ENCODE results near the gene OGFOD3. TPM values are rescaled to one million over a fixed set of nuclear protein-coding genes. Genes with fewer than 3 reads are reported as not detected.
"Not testable (repeated sequence)": the region's sequence is repeated elsewhere in the genome, so short reads cannot be mapped to it uniquely, and the experiment has no call there.

The OGFOD3 gene, protein sequence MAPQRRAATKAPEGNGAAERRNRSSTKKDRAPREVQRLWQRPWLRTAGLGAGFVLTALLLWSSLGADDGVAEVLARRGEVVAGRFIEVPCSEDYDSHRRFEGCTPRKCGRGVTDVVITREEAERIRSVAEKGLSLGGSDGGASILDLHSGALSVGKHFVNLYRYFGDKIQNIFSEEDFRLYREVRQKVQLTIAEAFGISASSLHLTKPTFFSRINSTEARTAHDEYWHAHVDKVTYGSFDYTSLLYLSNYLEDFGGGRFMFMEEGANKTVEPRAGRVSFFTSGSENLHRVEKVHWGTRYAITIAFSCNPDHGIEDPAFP
- 10 to 100 TPM; 21.5 to 30.3 (median 23.9) TPM for polyA plus RNA-seq (ENCODE audit: insufficient read length in 4 of 4)

DNA sequence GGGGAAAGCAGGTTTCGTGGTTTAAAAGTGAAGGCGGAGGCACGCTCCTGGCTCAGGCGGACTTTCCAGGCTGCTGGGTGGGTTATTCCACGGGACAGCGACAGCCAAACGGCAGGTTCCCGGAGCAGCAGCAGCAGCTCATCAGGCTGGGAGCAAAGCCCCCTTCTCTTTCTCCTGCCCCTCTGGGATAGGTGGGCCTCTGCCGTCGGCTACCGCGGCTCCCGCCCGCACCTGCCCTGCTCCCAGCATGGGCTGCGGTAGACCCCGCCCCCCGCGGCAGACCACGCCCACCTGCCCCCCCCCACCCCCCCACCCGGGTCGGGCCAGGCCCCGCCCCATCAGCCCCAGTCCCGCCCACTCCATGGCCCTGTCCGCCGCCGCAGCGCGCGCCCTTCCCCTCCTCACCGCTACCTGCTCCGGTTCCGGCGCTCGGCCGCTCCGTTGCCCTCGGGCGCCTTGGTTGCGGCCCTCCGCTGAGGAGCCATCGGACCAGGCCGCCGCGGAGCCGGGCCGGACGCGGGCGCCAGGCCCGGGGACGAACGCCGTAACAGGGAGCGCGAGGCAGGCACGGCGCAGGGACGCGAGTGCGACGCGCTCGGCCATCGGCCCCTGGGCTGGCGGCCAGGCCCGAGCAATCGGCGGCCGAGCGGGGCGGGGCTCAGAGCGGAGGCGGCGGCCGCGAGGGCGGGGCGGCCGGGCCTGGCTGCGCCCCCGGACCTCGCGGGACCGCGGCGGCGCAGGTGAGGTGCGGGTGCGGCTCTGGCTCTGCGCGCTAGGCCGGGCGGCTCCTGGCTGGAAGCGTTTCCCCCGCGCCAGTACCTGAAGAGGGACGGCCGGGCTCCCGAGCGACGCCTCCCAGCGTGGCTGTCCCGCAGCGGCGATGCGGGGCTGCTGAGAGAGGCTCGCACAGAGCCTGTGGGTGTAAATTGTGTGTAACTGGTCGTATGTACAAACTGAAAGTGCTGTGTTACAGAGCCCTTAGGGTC, at the start of gene OGFOD3, which contains the start of gene HEXD:
OGFOD3 (minus strand) TSS at position 586 of the 986 bp plus-strand sequence; CDS start at position 485, 101 bp downstream.
HEXD (plus strand) TSS at position 347 of the 986 bp plus-strand sequence. CDS start 1,453 bp downstream, outside the sequence.
- DNase-seq (ENCODE audit: low read depth in 4 of 4, low spot score in 3 of 4): peak; percentile 71 to 77 (median 74)

DNA sequence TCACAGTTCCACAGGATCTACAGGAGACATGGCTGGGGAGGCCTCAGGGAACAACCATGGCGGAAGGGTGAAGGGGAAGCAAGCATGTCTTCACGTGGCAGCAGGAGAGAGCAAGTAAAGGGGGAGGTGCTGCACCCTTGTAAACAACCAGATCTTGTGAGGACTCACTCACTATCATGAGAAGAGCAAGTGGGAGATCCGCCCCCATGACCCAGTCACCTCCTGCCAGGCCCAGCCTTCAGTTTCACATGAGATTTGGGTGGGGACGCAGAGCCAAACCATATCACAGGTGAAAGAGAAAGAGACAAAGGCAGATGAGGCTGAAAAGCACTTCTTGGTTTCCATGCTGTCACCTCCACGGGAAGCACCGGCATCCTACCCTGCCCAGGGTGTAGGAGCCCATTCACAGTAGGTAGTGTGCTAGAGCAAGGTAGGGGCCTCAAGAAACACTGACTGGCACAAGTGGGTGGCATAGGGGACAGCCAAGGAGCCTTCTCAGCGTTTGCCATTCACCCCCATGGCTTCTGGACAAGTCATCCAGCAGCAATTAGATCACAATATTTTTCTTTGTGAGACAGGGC, 46.7 kb upstream of the OGFOD3 start:
- no peak for DNase-seq (ENCODE audit: low read depth in 4 of 4, low spot score in 3 of 4)

DNA sequence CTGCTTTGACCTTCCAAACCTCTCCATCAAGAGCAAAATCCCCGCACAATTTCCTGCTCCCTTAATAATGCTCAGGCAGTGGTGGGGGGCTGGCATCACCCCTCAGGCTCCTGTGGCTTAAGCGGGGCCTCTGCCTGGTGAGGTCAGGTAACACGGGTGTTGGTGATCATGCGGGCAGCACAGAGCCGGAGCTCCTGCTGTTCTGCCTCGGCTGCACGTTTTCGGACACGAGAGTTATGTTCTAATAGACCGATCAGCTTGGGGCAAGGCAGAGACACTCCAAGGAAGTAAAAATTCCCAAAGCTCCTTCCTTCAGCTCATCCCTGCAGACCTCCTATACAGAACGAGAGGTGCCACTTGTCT, 46.2 kb upstream of the OGFOD3 start:
- no peak for DNase-seq (ENCODE audit: low read depth in 4 of 4, low spot score in 3 of 4)

DNA sequence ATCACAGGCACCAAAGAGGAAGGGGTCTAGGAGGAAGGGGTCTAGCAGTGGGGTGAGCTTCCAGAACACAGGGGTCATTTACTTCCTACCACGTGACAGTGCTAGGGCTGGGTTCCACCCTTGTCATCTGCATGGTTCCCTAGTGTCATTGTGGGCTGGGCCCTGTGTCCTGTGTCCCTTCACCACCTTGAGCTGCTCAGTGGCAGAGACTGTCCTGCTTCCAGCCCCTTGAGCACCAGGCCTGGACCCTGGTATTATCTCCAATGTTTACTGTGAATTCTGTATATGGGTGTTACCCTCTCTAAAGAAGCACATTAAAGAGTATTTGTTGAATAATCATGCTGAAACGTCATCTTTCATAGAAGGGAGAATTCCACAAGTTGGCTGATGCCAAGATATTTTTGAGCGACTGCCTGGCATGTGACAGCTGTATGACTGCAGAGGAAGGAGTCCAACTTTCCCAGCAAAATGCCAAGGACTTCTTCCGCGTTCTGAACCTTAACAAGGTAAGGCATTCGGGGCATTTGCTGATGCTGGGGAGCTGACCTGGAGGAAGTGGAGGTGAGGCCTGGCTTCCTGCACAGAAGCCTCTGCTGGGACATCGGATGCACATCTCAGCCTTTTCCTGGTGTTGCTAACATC, 45.7 kb upstream of the OGFOD3 start:
- no peak for DNase-seq (ENCODE audit: low read depth in 4 of 4, low spot score in 3 of 4)

DNA sequence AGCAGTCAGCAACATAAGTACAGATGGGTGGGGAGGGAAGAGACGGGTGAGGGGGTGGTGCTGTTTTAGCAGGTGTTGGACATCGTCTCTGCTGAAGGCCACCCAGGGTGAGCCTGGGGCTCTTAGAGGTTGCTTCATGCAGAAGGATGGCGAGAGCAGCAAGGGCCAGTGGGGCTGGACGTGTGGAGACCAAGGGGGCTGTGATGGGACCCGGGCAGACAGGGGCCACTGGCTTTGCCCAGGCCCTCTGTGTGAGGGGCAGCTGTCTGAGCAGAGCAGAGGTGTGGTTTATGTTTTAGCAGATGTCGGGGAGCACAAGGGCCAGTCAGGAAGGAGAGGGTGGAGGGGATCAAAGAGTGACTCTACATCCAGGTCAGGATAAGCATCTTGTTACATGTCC, 45.0 kb upstream of the OGFOD3 start:
- no peak for DNase-seq (ENCODE audit: low read depth in 4 of 4, low spot score in 3 of 4)

DNA sequence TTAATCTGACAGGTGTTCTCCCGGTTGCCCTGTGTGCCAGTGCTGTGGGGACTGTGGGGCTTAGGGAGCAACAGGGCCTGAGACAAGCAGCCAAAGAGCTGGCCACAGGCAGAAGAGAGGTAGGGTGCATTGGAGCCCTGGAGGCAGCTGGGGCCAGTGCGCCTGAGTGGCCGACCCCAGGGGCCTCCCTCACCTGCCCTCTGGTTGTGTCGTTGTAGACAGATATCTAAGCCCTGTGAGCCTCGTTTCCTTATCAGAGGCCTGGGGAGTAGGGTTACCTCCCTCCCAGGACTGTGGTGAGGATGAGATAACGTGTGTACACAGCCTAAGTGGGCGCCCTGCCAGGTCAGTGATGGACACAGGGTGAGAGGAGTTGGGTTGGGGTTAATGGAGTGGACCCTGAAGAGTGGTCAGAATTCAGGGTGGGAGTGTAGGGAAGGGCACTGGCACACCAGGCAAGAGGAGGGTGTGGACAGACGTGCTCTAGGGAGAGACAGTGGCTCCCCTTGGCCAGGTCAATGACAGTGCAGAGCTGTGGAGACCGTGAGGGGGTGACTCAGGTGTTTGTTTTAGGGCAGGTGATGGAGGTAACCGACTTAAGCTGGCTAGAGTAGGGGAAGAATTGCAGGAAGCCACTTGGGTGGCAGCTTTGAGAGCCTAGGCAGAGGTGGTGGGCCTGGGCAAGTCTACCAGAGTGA, 43.6 kb upstream of the OGFOD3 start:
- DNase-seq (ENCODE audit: low read depth in 4 of 4, low spot score in 3 of 4): no peak

DNA sequence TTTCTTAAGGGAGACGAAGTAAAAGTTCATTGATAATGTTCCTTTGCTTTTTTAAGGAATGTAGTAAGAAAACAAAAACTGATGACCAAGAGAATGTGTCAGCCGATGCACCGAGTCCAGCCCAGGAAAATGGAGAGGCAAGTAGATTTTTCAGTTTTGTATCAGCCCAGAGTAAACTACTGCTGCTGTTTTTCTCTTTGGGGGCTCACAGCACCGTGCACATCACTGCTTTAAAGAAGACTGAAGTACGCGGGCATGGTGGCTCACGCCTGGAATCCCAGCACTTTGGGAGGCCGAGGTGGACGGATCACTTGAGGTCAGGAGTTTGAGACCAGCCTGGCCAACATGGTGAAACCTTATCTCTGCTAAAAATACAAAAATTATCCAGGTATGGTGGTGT, 41.5 kb upstream of the OGFOD3 start:
- not testable (repeated sequence) for DNase-seq (ENCODE audit: low read depth in 4 of 4, low spot score in 3 of 4)

DNA sequence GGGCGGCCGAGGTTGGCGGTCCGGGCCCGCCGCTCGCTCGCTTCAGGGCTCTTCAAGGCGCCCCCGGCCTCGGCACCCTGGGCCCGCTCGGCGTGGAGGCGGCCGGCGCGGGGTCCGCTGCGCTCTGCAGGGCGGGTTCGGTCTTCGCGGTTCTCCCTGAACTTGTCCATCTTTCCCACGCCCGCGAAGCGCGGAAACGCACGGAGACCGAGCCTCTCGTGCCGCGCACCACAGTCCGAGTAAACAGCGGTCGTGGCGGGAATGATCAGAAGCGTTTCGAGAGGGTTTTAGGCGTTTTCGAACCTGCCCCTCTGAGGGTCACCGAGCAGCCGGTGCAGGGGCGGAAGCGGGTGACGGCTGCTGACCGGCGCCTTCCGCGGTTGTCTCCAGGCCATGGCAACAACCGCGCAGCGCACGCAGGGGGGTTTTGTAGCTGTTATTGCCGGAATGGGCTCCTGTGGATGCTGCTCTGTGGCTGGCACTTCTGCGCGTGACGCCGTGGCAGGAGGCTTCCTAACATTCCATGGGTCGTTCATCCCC, 40.6 kb upstream of the OGFOD3 start:
- DNase-seq (ENCODE audit: low read depth in 4 of 4, low spot score in 3 of 4): peak in 1 of 4 donors; percentile 29

DNA sequence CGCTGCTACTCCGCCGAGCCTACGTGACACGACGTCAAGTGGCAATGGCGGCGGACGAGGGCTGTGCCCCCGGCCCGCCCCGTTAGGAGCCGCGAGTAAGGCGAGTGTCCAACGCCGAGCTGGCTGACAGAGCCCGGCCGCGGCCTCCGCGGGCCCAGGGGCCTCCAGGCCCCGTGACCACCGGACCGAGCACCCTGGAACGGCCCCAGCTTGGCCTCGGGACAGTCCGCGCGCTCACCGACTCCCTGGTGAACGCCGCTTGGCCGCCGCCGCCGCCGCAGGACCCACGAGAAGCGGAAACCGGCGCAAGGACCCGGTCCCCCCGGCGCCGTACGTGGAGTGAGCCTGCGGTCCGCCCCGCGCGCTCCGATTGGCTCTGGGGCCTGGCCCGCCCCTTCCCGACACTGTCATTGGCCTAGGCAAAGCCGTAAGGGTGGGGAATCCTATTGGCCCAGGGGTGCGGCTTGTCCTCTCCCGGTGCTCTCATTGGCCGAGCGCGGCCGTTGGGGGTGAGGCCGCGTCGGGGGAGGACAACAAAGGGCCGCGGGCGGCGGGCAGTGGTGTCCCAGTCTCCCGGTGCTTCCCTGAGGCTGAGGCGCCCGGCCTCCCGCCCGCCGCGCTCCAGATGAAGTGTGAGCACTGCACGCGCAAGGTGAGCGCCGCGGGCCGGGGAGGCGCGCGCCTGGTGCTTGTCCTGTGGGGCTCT, 39.9 kb upstream of the OGFOD3 start, which contains the start of gene NARF:
NARF (plus strand) TSS at position 563 of the 706 bp plus-strand sequence; CDS start at position 626, 63 bp downstream.
- peak; percentile 90 to 97 (median 96) for DNase-seq (ENCODE audit: low read depth in 4 of 4, low spot score in 3 of 4)

DNA sequence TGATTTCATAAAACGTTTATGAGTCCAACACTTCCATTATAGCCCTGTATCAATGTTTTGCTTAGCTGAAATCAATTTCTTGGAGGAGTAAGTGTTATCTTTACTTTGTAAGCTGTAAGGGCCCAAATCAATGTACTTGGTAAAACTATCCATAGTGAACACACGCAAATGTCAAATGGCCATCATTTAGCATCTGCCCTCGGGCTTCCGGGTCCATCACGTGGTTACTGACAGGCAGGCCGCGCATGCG, 39.5 kb upstream of the OGFOD3 start:
- no peak for DNase-seq (ENCODE audit: low read depth in 4 of 4, low spot score in 3 of 4)

DNA sequence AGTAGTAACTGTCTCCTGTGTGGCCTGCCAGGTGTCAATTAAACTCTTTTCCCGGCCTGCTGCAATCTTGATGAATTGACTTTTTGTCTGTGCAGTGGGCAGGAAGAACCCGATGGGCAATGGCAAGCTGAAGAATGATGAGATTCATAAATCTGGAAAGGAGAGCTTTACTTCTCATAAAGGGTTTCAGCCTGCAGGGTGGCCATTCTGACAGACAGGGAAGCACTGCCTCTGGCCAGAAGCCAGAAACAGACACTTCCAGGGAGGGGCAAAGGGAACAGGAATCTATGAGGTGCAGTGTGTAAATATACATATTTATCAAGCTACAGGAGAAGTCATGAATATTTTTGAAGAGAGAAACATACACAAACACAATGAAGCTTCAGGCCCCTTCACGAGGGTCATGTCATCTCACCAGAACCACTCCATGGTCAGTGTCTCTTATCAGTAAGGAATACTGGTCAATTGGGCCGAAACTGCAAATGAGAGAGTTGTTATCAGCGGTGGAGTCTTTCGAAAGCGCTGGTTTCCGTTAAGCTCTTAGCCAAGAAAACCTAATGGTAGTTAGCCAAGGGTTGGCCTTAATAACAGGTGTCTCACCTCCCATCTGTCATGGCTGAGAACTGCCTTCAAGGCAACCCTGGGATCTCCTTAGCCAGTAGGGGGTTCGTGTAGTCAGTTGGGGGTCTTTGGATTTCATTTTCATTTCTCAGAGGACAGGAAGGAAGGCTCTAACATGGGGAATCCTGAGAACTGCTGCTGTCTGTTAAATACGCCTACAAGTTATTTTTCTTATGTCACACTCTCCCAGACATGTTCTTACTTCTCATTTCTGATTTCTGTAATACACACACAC, 38.9 kb upstream of the OGFOD3 start:
- DNase-seq (ENCODE audit: low read depth in 4 of 4, low spot score in 3 of 4): no peak

DNA sequence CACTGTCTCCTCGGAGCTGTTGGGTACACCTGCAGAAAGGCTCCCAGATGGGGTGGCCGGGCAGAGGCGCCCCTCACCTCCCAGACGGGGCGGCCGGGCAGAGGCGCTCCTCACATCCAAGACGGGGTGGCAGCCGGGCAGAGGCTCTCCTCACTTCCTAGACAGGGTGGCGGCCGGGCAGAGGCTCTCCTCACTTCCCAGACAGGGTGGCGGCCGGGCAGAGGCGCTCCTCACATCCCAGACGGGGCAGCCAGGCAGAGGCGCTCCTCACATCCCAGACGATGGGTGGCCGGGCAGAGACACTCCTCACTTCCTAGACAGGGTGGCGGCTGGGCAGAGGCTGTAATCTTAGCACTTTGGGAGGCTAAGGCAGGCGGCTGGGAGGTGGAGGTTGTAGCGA, 35.3 kb upstream of the OGFOD3 start:
- not testable (repeated sequence) for DNase-seq (ENCODE audit: low read depth in 4 of 4, low spot score in 3 of 4)

DNA sequence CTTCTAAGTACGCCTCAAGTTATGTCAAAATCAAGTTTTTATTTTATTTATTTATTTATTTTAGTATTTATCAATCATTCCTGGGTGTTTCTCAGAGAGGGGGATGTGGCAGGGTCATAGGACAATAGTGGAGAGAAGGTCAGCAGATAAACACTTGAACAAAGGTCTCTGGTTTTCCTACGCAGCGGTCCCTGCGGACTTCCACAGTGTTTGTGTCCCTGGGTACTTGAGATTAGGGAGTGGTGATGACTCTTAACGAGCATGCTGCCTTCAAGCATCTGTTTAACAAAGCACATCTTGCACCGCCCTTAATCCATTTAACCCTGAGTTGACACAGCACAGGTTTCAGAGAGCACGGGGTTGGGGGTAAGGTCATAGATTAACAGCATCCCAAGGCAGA, 34.8 kb upstream of the OGFOD3 start:
- not testable (repeated sequence) for DNase-seq (ENCODE audit: low read depth in 4 of 4, low spot score in 3 of 4)

DNA sequence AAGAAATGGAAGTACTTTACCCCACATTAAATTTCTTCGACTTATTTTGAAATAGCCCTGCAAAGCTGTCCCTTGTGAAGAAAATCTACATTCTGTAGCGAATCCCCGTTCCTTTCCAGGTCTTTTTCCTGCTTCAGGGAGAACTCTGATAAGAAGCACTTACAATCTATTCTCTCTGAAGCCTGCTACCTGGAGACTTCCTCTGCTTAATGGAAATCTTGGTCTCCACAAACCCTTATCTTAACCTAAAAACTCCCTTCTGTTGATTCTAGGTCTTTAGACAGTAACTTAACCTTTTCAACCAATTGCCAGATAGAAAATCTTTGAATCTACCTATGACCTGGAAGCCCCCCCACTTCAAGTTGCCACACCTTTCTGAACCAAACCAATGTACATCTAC, 33.8 kb upstream of the OGFOD3 start:
- no peak for DNase-seq (ENCODE audit: low read depth in 4 of 4, low spot score in 3 of 4)

DNA sequence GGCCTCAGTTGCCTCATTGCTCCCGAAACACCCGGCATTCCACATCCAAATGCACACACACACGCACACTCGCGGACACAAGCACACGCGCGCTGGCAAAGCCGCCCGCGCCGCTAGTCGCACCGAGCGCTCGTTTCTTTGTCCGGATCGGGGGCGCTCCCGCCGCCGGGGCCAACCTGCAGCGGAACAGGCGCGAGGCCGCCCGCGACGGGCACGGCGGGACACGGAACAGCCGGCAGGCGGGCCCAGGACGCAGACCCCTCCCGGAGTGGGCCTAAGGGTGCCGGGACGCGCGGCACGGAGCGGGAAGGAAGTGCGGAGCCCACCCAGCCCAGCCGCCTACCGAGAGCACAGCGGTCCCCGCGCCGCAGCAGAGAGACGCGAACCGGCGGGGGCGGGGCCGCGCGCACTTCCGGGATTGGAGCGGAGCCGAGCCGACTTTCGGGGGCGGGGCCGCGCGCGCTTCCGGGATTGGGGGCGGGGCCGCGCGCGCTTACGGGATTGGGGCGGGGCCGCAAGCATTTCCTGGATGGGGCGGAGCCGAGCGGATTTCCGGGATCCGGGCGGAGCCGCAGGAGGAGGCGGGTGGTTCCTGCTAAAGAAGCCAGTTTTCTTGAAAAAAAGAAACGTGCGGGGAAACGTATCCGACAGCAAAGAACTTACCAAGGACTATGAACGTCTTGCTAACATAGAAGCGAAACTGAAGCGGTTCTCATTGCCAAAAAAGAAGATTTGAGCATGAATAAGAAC, 32.1 kb upstream of the OGFOD3 start, which contains the start of gene CYBC1:
CYBC1 (minus strand) TSS at position 396 of the 750 bp plus-strand sequence. CDS start 1,498 bp downstream, outside the sequence.
- DNase-seq (ENCODE audit: low read depth in 4 of 4, low spot score in 3 of 4): peak; percentile 74 to 84 (median 81)

DNA sequence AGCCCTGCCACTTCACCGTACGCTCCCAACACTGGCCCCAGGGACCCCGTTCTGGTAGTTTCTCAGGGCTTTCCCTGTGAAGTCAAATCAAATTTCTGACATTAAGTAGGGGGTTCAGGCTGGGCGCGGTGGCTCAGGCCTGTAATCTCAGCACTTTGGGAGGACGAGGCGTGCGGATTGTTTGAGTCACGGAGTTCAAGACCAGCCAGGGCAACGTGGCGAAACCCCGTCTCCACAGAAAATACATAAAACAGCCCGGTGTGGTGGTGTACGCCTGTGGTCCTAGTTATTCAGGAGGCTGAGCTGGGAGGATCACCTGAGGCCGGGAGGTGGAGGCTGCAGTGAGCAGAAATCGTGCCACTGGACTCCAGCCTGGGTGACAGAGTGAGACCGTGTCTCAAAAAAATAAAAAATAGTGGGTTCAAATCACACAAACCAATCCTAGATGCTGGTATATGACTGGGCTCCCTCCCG, 31.5 kb upstream of the OGFOD3 start:
- DNase-seq (ENCODE audit: low read depth in 4 of 4, low spot score in 3 of 4): no peak

All from right renal pelvis (tissue), 4 donors.